ENCODE measurements around the gene PRSS53. TPM values are rescaled to one million over a fixed set of nuclear protein-coding genes. Genes with fewer than 3 reads are reported as not detected.

The PRSS53 gene
- total RNA-seq, 1 donor = 2.8 TPM

GRCh38 chr16:31043898-31044481 is 44.8 kb downstream of the PRSS53 start:
- DNase-seq (ENCODE audit: low read depth) = no peak
- no peak overlapping the region for H3K4me3 ChIP-seq (ENCODE audit: low read depth, low read length)
- no peak for TF ChIP-seq CTCF (IDR thresholded peaks at IDR 0.05; ENCODE audit: insufficient read depth, low read length)

GRCh38 chr16:31043352-31043751 is 45.4 kb downstream of the PRSS53 start:
- TF ChIP-seq CTCF (IDR thresholded peaks at IDR 0.05; ENCODE audit: insufficient read depth, low read length) = no peak
- DNase-seq (ENCODE audit: low read depth) = no peak
- H3K4me3 ChIP-seq (ENCODE audit: low read depth, low read length) = no peak overlapping the region

GRCh38 chr16:31042866-31043265 is 45.9 kb downstream of the PRSS53 start:
- DNase-seq (ENCODE audit: low read depth) = no peak
- TF ChIP-seq CTCF (IDR thresholded peaks at IDR 0.05; ENCODE audit: insufficient read depth, low read length) = no peak
- H3K4me3 ChIP-seq (ENCODE audit: low read depth, low read length) = no peak overlapping the region

GRCh38 chr16:31038993-31039392 is 49.8 kb downstream of the PRSS53 start:
- DNase-seq (ENCODE audit: low read depth) = no peak
- no peak for TF ChIP-seq CTCF (IDR thresholded peaks at IDR 0.05; ENCODE audit: insufficient read depth, low read length)

GRCh38 chr16:31036691-31037090 is 52.1 kb downstream of the PRSS53 start:
- H3K4me3 ChIP-seq (ENCODE audit: low read depth, low read length) = no peak overlapping the region
- no peak for DNase-seq (ENCODE audit: low read depth)
- TF ChIP-seq CTCF (IDR thresholded peaks at IDR 0.05; ENCODE audit: insufficient read depth, low read length) = no peak

More at GRCh38 chr16:31038993-31039392, 49.8 kb downstream of the PRSS53 start:
- H3K4me3 ChIP-seq (ENCODE audit: low read depth, low read length) = no peak overlapping the region

GRCh38 chr16:31033709-31034492 is 54.8 kb downstream of the PRSS53 start:
- peak; percentile 79 for DNase-seq (ENCODE audit: low read depth)
- TF ChIP-seq CTCF (IDR thresholded peaks at IDR 0.05; ENCODE audit: insufficient read depth, low read length) = no peak
- peak overlapping the region; percentile 83 for H3K4me3 ChIP-seq (ENCODE audit: low read depth, low read length)

Other genes with a start within 250 kb of the PRSS53 start
- gene BCL7C, start 194.9 kb downstream of the PRSS53 start, total RNA-seq (ENCODE audit: low replicate concordance) = 22.3 and 45.5 TPM in 2 replicates
- 2.5 and 3.2 TPM in 2 replicates for gene CTF1, start 192.3 kb downstream of the PRSS53 start, total RNA-seq (ENCODE audit: low replicate concordance)
- 9.8 and 16.6 TPM in 2 replicates for gene FBXL19, start 165.4 kb downstream of the PRSS53 start, total RNA-seq (ENCODE audit: low replicate concordance)
- gene ORAI3, start 139.9 kb downstream of the PRSS53 start, total RNA-seq (ENCODE audit: low replicate concordance) = 33.0 and 35.6 TPM in 2 replicates
- gene SETD1A, start 131.2 kb downstream of the PRSS53 start, total RNA-seq (ENCODE audit: low replicate concordance) = 1.6 and 5.3 TPM in 2 replicates
- gene HSD3B7, start 103.7 kb downstream of the PRSS53 start, total RNA-seq (ENCODE audit: low replicate concordance) = 15.5 and 60.9 TPM in 2 replicates
- gene STX1B, start 78.3 kb downstream of the PRSS53 start, total RNA-seq (ENCODE audit: low replicate concordance) = 2.1 and 2.3 TPM in 2 replicates
- gene STX4, start 55.4 kb downstream of the PRSS53 start, total RNA-seq (ENCODE audit: low replicate concordance) = 24.2 and 29.7 TPM in 2 replicates
- gene ZNF668, start 14.7 kb downstream of the PRSS53 start, total RNA-seq (ENCODE audit: low replicate concordance) = 4.6 and 12.3 TPM in 2 replicates
- 5.8 and 16.2 TPM in 2 replicates for gene ZNF646, start 14.5 kb downstream of the PRSS53 start, total RNA-seq (ENCODE audit: low replicate concordance)
- 56.3 and 146 TPM in 2 replicates for gene VKORC1, start 5.9 kb upstream of the PRSS53 start, total RNA-seq (ENCODE audit: low replicate concordance)
- 16.9 and 39.5 TPM in 2 replicates for gene BCKDK, start 19.4 kb upstream of the PRSS53 start, total RNA-seq (ENCODE audit: low replicate concordance)
- 25.1 and 31.5 TPM in 2 replicates for gene KAT8, start 28.7 kb upstream of the PRSS53 start, total RNA-seq (ENCODE audit: low replicate concordance)
- not detected in 2 replicates for gene PRSS8, start 46.8 kb upstream of the PRSS53 start, total RNA-seq (ENCODE audit: low replicate concordance)
- gene PRSS36, start 61.1 kb upstream of the PRSS53 start, total RNA-seq (ENCODE audit: low replicate concordance) = 1.1 and 3.8 TPM in 2 replicates
- 41.3 and 65.3 TPM in 2 replicates for gene FUS, start 91.2 kb upstream of the PRSS53 start, total RNA-seq (ENCODE audit: low replicate concordance)
- gene PYCARD, start 113.8 kb upstream of the PRSS53 start, total RNA-seq (ENCODE audit: low replicate concordance) = 29.3 and 126 TPM in 2 replicates
- not detected in 2 replicates for gene TRIM72, start 125.2 kb upstream of the PRSS53 start, total RNA-seq (ENCODE audit: low replicate concordance)
- gene PYDC1, start 128.2 kb upstream of the PRSS53 start, total RNA-seq (ENCODE audit: low replicate concordance) = not detected in 2 replicates
- not detected in 2 replicates for gene ITGAM, start 171.0 kb upstream of the PRSS53 start, total RNA-seq (ENCODE audit: low replicate concordance)